Prostate gland (tissue), 2 donors: Measurements from ENCODE around the gene PER1.

Experiments used
- POLR2A ChIP-seq: fragments of 450-650 bp; IDR thresholded peaks from one replicate; pipeline ENCODE4 v1.6.1; 2016; ENCODE audit warnings: antibody characterized with exemption, mild to moderate bottlenecking
- POLR2AphosphoS5 ChIP-seq: sonication (generic); formaldehyde crosslinking; IDR thresholded peaks from one replicate; pipeline ENCODE4 v1.6.1; 2017; ENCODE audit warnings: antibody characterized with exemption
- TF ChIP-seq, protein P1 (sequence below), 4 experiments: fragments of 200-600 bp in 2 of 4; fragments of 450-650 bp in 2 of 4; sonication (generic) in 2 of 4; IDR thresholded peaks; 1 replicate in 3 of 4; 2 replicates in 1 of 4; pipeline ENCODE4 v1.5.1; 2016 to 2019; ENCODE audit warnings: antibody characterized with exemption in 4 of 4, mild to moderate bottlenecking in 2 of 4, moderate library complexity in 2 of 4

DNA sequence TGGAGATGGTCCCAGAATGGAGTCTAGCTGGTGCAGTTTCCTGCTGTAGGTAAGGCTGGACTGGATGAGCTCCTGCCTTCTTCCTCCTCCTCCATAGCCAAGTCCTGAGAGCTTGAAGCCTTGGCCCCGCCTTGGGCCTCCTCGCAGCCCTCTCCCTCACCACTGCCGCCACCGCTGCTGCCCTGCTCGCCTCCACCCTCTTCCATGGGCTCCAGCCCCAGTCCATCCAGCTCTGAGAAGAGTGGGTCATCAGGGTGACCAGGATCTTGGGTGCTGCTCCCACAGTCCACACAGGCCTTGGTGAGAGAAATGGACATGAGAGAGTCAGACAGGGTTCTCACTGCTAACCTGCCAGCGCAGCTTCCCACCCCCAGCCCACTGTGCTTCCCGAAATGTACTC lies 11.2 kb downstream of the PER1 start:
- TF ChIP-seq, protein P1, sequence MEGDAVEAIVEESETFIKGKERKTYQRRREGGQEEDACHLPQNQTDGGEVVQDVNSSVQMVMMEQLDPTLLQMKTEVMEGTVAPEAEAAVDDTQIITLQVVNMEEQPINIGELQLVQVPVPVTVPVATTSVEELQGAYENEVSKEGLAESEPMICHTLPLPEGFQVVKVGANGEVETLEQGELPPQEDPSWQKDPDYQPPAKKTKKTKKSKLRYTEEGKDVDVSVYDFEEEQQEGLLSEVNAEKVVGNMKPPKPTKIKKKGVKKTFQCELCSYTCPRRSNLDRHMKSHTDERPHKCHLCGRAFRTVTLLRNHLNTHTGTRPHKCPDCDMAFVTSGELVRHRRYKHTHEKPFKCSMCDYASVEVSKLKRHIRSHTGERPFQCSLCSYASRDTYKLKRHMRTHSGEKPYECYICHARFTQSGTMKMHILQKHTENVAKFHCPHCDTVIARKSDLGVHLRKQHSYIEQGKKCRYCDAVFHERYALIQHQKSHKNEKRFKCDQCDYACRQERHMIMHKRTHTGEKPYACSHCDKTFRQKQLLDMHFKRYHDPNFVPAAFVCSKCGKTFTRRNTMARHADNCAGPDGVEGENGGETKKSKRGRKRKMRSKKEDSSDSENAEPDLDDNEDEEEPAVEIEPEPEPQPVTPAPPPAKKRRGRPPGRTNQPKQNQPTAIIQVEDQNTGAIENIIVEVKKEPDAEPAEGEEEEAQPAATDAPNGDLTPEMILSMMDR (IDR thresholded peaks at IDR 0.05) = no peak
- TF ChIP-seq POLR2AphosphoS5 (no peak), POLR2A (no peak)
